EH (cell line): ENCODE results near the gene GALNT1.

ENCODE experiments used
- DNase-seq: peaks from one replicate; pipeline ENCODE4 v3.0.0-alpha.2; 2015; ENCODE audit warnings: low read depth

GALNT1 gene

GRCh38 chr18:35618696-35619095 lies 37.2 kb downstream of the GALNT1 start:
- peak; percentile 23 for DNase-seq

GRCh38 chr18:35619464-35619863 lies 37.9 kb downstream of the GALNT1 start:
- DNase-seq = no peak

GRCh38 chr18:35619941-35620340 lies 38.4 kb downstream of the GALNT1 start:
- no peak for DNase-seq

- no peak for DNase-seq
Observed at GRCh38 chr18:35620765-35621164, 39.2 kb downstream of the GALNT1 start.

- no peak for DNase-seq
Observed at GRCh38 chr18:35623255-35623654, 41.7 kb downstream of the GALNT1 start.

GRCh38 chr18:35624146-35624545 lies 42.6 kb downstream of the GALNT1 start:
- no peak for DNase-seq

GRCh38 chr18:35625232-35625631 lies 43.7 kb downstream of the GALNT1 start:
- no peak for DNase-seq

GRCh38 chr18:35633761-35634160 lies 52.2 kb downstream of the GALNT1 start:
- DNase-seq = no peak

GRCh38 chr18:35634323-35634722 lies 52.8 kb downstream of the GALNT1 start:
- peak; percentile 62 for DNase-seq

- DNase-seq = peak; percentile 73
Observed at GRCh38 chr18:35635170-35635569, 53.6 kb downstream of the GALNT1 start.

GRCh38 chr18:35637227-35637626 lies 55.7 kb downstream of the GALNT1 start:
- DNase-seq = no peak

GRCh38 chr18:35639296-35639695 lies 57.8 kb downstream of the GALNT1 start:
- DNase-seq = no peak

GRCh38 chr18:35641467-35641866 lies 59.9 kb downstream of the GALNT1 start:
- DNase-seq = no peak

- peak; percentile 31 for DNase-seq
Observed at GRCh38 chr18:35641916-35642315, 60.4 kb downstream of the GALNT1 start.

GRCh38 chr18:35642802-35643201 lies 61.3 kb downstream of the GALNT1 start:
- DNase-seq = no peak

GRCh38 chr18:35646449-35646848 lies 64.9 kb downstream of the GALNT1 start:
- DNase-seq = peak; percentile 5

- no peak for DNase-seq
Observed at GRCh38 chr18:35653392-35654135, 72.0 kb downstream of the GALNT1 start.

- DNase-seq = no peak
Observed at GRCh38 chr18:35658112-35658511, 76.6 kb downstream of the GALNT1 start.

GRCh38 chr18:35661483-35662146 lies 80.1 kb downstream of the GALNT1 start:
- DNase-seq = no peak

GRCh38 chr18:35662293-35663062 lies 80.9 kb downstream of the GALNT1 start:
- no peak for DNase-seq

- DNase-seq = peak; percentile 15
Observed at GRCh38 chr18:35671966-35672603, 90.5 kb downstream of the GALNT1 start.

- peak; percentile 65 for DNase-seq
Observed at GRCh38 chr18:35672897-35673296, 91.4 kb downstream of the GALNT1 start.
